SJCRH30 (cell line): Measurements from ENCODE around the gene ZNF524. TPM values are rescaled to one million over a fixed set of nuclear protein-coding genes. Genes with fewer than 3 reads are reported as not detected.
"Not testable (repeated sequence)": the region's sequence is repeated elsewhere in the genome, so short reads cannot be mapped to it uniquely, and the experiment has no call there.

Experiments
- DNase-seq, 2 experiments: peaks; one replicate each; pipeline ENCODE4 v3.0.0-alpha.2; 2015 to 2020
- H3K27ac ChIP-seq: fragments of 250-450 bp; sonication (Bioruptor Pico); 2 replicates; pipeline ENCODE4 v1.5.1; 2020; ENCODE audit warnings: mild to moderate bottlenecking, moderate library complexity
- H3K27me3 ChIP-seq: fragments of 250-450 bp; sonication (Bioruptor Pico); 2 replicates; pipeline ENCODE4 v1.5.1; 2020; ENCODE audit warnings: mild to moderate bottlenecking, moderate library complexity
- H3K36me3 ChIP-seq: fragments of 250-450 bp; sonication (Bioruptor Pico); 2 replicates; pipeline ENCODE4 v1.5.1; 2020; ENCODE audit warnings: mild to moderate bottlenecking, moderate library complexity
- H3K4me1 ChIP-seq: fragments of 250-450 bp; sonication (Bioruptor Pico); 2 replicates; pipeline ENCODE4 v1.5.1; 2020; ENCODE audit warnings: mild to moderate bottlenecking, moderate library complexity
- H3K4me3 ChIP-seq: fragments of 250-450 bp; sonication (Bioruptor Pico); 2 replicates; pipeline ENCODE4 v1.5.1; 2020; ENCODE audit warnings: mild to moderate bottlenecking, moderate library complexity
- H3K9me3 ChIP-seq: fragments of 250-450 bp; sonication (Bioruptor Pico); replicated peaks from 2 replicates; pipeline ENCODE4 v1.5.1; 2020; ENCODE audit warnings: mild to moderate bottlenecking, moderate library complexity
- total RNA-seq: library from RNA; depleted of rRNA; stranded (reverse); fragments of >200 nt; shearing (Covaris generic); gene quantifications from 2 replicates; pipeline ENCODE4 v1.2.3, GENCODE V29; 2014

The ZNF524 gene
- total RNA-seq, 1 experiment from 2014 or later = 3.2 TPM

GRCh38 chr19:55578031-55578760 is 21.9 kb upstream of the ZNF524 start:
- Histone ChIP-seq H3K36me3 (peaks cover 7% of the 10 kb centered on the region; the same call in 1 of the 2 replicates), H3K4me3 (no peak overlapping the region), H3K27me3 (no peaks in the 10 kb centered on the region), H3K4me1 (no peaks in the 10 kb centered on the region), H3K27ac (no peak overlapping the region), H3K9me3 (no peaks in the 10 kb centered on the region)
- no peak for DNase-seq

GRCh38 chr19:55578761-55579747 is 21.0 kb upstream of the ZNF524 start:
- Histone ChIP-seq H3K4me1 (no peaks in the 10 kb centered on the region), H3K36me3 (peaks cover 7% of the 10 kb centered on the region; the same call in 1 of the 2 replicates), H3K27me3 (no peaks in the 10 kb centered on the region), H3K4me3 (peak overlapping the region; percentile 94), H3K9me3 (no peaks in the 10 kb centered on the region), H3K27ac (no peak overlapping the region; the same call in 1 of the 2 replicates)
- no peak for DNase-seq

GRCh38 chr19:55579766-55580621 is 20.1 kb upstream of the ZNF524 start:
- peak overlapping the region; percentile 94 for H3K4me3 ChIP-seq
- peaks cover 7% of the 10 kb centered on the region; the same call in 1 of the 2 replicates for H3K36me3 ChIP-seq
- no peaks in the 10 kb centered on the region for H3K27me3 ChIP-seq
- H3K9me3 ChIP-seq = no peaks in the 10 kb centered on the region
- peak; percentile 60 to 62 for DNase-seq
- H3K27ac ChIP-seq = peak overlapping the region; percentile 74
- H3K4me1 ChIP-seq = no peaks in the 10 kb centered on the region; the same call in 1 of the 2 replicates

- peak; percentile 92 to 94 for DNase-seq
- Histone ChIP-seq H3K4me1 (peaks cover 6% of the 10 kb centered on the region), H3K27me3 (no peaks in the 10 kb centered on the region), H3K36me3 (peaks cover 7% of the 10 kb centered on the region; the same call in 1 of the 2 replicates), H3K27ac (peak within 1 kb of the TSS; percentile 74), H3K9me3 (no peaks in the 10 kb centered on the region), H3K4me3 (peak within 1 kb of the TSS; percentile 94)
Measured at GRCh38 chr19:55580628-55581144, 19.4 kb upstream of the ZNF524 start, which contains the start of gene ZNF579. ZNF579 (minus strand) TSS chr19:55580848; CDS start chr19:55579639, 1,209 bp downstream.

- peak overlapping the region; percentile 94 for H3K4me3 ChIP-seq
- H3K9me3 ChIP-seq = no peaks in the 10 kb centered on the region
- peaks cover 7% of the 10 kb centered on the region for H3K4me1 ChIP-seq
- peak overlapping the region; percentile 74; the same call in 1 of the 2 replicates for H3K27ac ChIP-seq
- no peaks in the 10 kb centered on the region for H3K27me3 ChIP-seq
- peaks cover 6% of the 10 kb centered on the region; the same call in 1 of the 2 replicates for H3K36me3 ChIP-seq
- DNase-seq = no peak
Measured at GRCh38 chr19:55581145-55581822, 18.8 kb upstream of the ZNF524 start.

GRCh38 chr19:55581823-55582223 is 18.3 kb upstream of the ZNF524 start:
- Histone ChIP-seq H3K4me3 (no peak overlapping the region), H3K9me3 (no peaks in the 10 kb centered on the region), H3K36me3 (peaks cover 3% of the 10 kb centered on the region; the same call in 1 of the 2 replicates), H3K4me1 (peaks cover 13% of the 10 kb centered on the region), H3K27ac (no peak overlapping the region), H3K27me3 (no peaks in the 10 kb centered on the region)
- no peak for DNase-seq

GRCh38 chr19:55582284-55582683 is 17.8 kb upstream of the ZNF524 start:
- not testable (repeated sequence) for H3K36me3 ChIP-seq, H3K4me3 ChIP-seq, H3K9me3 ChIP-seq, H3K27ac ChIP-seq, H3K27me3 ChIP-seq, DNase-seq
- peaks cover 15% of the 10 kb centered on the region for H3K4me1 ChIP-seq

- not testable (repeated sequence) for H3K4me3 ChIP-seq, H3K36me3 ChIP-seq, H3K27me3 ChIP-seq, H3K9me3 ChIP-seq, H3K27ac ChIP-seq, DNase-seq
- peaks cover 15% of the 10 kb centered on the region for H3K4me1 ChIP-seq
Measured at GRCh38 chr19:55583897-55584296, 16.2 kb upstream of the ZNF524 start.

- Histone ChIP-seq H3K4me1 (peaks cover 15% of the 10 kb centered on the region), H3K9me3 (no peaks in the 10 kb centered on the region), H3K36me3 (no peaks in the 10 kb centered on the region), H3K27me3 (no peaks in the 10 kb centered on the region), H3K27ac (no peak overlapping the region), H3K4me3 (no peak overlapping the region)
- DNase-seq = no peak
Measured at GRCh38 chr19:55584871-55585270, 15.2 kb upstream of the ZNF524 start.

- Histone ChIP-seq H3K27ac (peak overlapping the region; percentile 66), H3K9me3 (no peaks in the 10 kb centered on the region), H3K36me3 (no peaks in the 10 kb centered on the region), H3K4me1 (peaks cover 15% of the 10 kb centered on the region), H3K4me3 (peak overlapping the region; percentile 55), H3K27me3 (no peaks in the 10 kb centered on the region)
- DNase-seq = peak; percentile 97 to 98
Measured at GRCh38 chr19:55585658-55586339, 14.3 kb upstream of the ZNF524 start.

GRCh38 chr19:55586976-55587668 is 13.0 kb upstream of the ZNF524 start:
- Histone ChIP-seq H3K4me1 (peaks cover 15% of the 10 kb centered on the region), H3K27ac (no peak overlapping the region), H3K27me3 (no peaks in the 10 kb centered on the region), H3K36me3 (no peaks in the 10 kb centered on the region; the same call in 1 of the 2 replicates), H3K4me3 (peak overlapping the region; percentile 55), H3K9me3 (no peaks in the 10 kb centered on the region)
- DNase-seq = peak; percentile 95 to 96

GRCh38 chr19:55588738-55589137 is 11.3 kb upstream of the ZNF524 start:
- peaks cover 15% of the 10 kb centered on the region for H3K4me1 ChIP-seq
- peaks cover 3% of the 10 kb centered on the region; the same call in 1 of the 2 replicates for H3K36me3 ChIP-seq
- DNase-seq = no peak
- no peaks in the 10 kb centered on the region for H3K27me3 ChIP-seq
- no peaks in the 10 kb centered on the region for H3K9me3 ChIP-seq
- H3K4me3 ChIP-seq = no peak overlapping the region
- no peak overlapping the region for H3K27ac ChIP-seq
